Measurements from ENCODE around the gene PRRT1. TPM values are rescaled to one million over a fixed set of nuclear protein-coding genes. Genes with fewer than 3 reads are reported as not detected.

The PRRT1 gene
- total and polyA plus RNA-seq, 5 donors from 2014 or later = 0.13 to 0.55 (median 0.29) TPM; not detected in 1

DNA sequence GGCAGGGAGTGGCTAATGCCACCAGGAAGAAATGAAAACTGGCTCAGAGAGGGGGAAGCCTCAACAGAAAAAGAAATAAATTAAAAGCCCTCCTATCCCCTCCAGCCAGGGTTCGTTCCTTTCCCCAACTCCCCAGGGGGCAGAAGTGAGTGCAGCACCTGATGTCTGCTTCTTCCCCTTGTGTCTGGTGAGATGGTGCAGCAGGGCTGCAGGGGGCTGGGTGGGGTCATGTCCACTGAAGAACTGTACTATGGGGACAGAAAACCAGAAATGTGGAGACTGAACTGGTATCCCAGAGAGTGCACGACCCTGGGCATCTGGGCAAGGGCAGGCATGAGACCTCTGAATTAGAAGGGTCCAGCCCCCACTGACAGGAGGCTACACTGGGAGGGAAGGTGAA lies 16.6 kb upstream of the PRRT1 start:
- Histone ChIP-seq H3K36me3 (ENCODE audit: control insufficient read depth, insufficient read depth, low read length) (peaks cover 16% of the 10 kb centered on the region), H3K4me1 (ENCODE audit: control insufficient read depth, insufficient read depth, low read length, poor library complexity, severe bottlenecking) (no peaks in the 10 kb centered on the region), H3K4me3 (ENCODE audit: low read depth, low read length) (no peak overlapping the region), H3K27me3 (ENCODE audit: control insufficient read depth, insufficient read depth, low read length) (no peaks in the 10 kb centered on the region), H3K27ac (ENCODE audit: insufficient read depth, low read length, poor library complexity, severe bottlenecking) (no peak overlapping the region), H3K9me3 (ENCODE audit: control insufficient read depth in 2 of 2, low read length in 2 of 2) (no peaks in the 10 kb centered on the region)
- Mint-ChIP-seq H3K27ac (peak overlapping the region in 1 of 3 donors; percentile 75), H3K36me3 (peaks cover 35% of the 10 kb centered on the region), H3K27me3 (no peaks in the 10 kb centered on the region), H3K4me1 (peaks cover 0 to 26% (median 9%) of the 10 kb centered on the region in 4 donors), H3K4me3 (no peak overlapping the region), H3K9me3 (no peaks in the 10 kb centered on the region)
- ATAC-seq (ENCODE audit: low read depth in 2 of 2) (no peak), DNase-seq (no peak)

GRCh38 chr6:32167761-32168262 lies 16.1 kb upstream of the PRRT1 start:
- Histone ChIP-seq H3K27me3 (ENCODE audit: control insufficient read depth, insufficient read depth, low read length) (no peaks in the 10 kb centered on the region), H3K4me1 (ENCODE audit: control insufficient read depth, insufficient read depth, low read length, poor library complexity, severe bottlenecking) (no peaks in the 10 kb centered on the region), H3K4me3 (ENCODE audit: low read depth, low read length) (no peak overlapping the region), H3K9me3 (ENCODE audit: control insufficient read depth in 2 of 2, low read length in 2 of 2) (no peaks in the 10 kb centered on the region), H3K36me3 (ENCODE audit: control insufficient read depth, insufficient read depth, low read length) (peaks cover 16% of the 10 kb centered on the region), H3K27ac (ENCODE audit: insufficient read depth, low read length, poor library complexity, severe bottlenecking) (no peak overlapping the region)
- H3K27ac Mint-ChIP-seq = peak overlapping the region in 1 of 3 donors; percentile 87
- H3K9me3 Mint-ChIP-seq = no peaks in the 10 kb centered on the region
- H3K36me3 Mint-ChIP-seq = peaks cover 39% of the 10 kb centered on the region
- DNase-seq (no peak), ATAC-seq (ENCODE audit: low read depth in 2 of 2) (no peak)
- no peaks in the 10 kb centered on the region for H3K27me3 Mint-ChIP-seq
- peaks cover 0 to 23% (median 4%) of the 10 kb centered on the region in 4 donors for H3K4me1 Mint-ChIP-seq
- no peak overlapping the region for H3K4me3 Mint-ChIP-seq

GRCh38 chr6:32167154-32167760 lies 15.5 kb upstream of the PRRT1 start:
- H3K36me3 Mint-ChIP-seq = peaks cover 39% of the 10 kb centered on the region
- no peak overlapping the region for H3K4me3 ChIP-seq (ENCODE audit: low read depth, low read length)
- ATAC-seq (ENCODE audit: low read depth in 2 of 2) (no peak), DNase-seq (no peak)
- no peak overlapping the region for H3K27ac ChIP-seq (ENCODE audit: insufficient read depth, low read length, poor library complexity, severe bottlenecking)
- H3K4me3 Mint-ChIP-seq = no peak overlapping the region
- no peaks in the 10 kb centered on the region for H3K4me1 ChIP-seq (ENCODE audit: control insufficient read depth, insufficient read depth, low read length, poor library complexity, severe bottlenecking)
- no peaks in the 10 kb centered on the region for H3K27me3 Mint-ChIP-seq
- no peaks in the 10 kb centered on the region for H3K27me3 ChIP-seq (ENCODE audit: control insufficient read depth, insufficient read depth, low read length)
- H3K9me3 Mint-ChIP-seq = no peaks in the 10 kb centered on the region
- peaks cover 16% of the 10 kb centered on the region for H3K36me3 ChIP-seq (ENCODE audit: control insufficient read depth, insufficient read depth, low read length)
- H3K27ac Mint-ChIP-seq = peak overlapping the region in 2 of 3 donors; percentile 22 to 87
- no peaks in the 10 kb centered on the region for H3K9me3 ChIP-seq (ENCODE audit: control insufficient read depth in 2 of 2, low read length in 2 of 2)
- peaks cover 0 to 20% (median under 1%) of the 10 kb centered on the region in 4 donors for H3K4me1 Mint-ChIP-seq

DNA sequence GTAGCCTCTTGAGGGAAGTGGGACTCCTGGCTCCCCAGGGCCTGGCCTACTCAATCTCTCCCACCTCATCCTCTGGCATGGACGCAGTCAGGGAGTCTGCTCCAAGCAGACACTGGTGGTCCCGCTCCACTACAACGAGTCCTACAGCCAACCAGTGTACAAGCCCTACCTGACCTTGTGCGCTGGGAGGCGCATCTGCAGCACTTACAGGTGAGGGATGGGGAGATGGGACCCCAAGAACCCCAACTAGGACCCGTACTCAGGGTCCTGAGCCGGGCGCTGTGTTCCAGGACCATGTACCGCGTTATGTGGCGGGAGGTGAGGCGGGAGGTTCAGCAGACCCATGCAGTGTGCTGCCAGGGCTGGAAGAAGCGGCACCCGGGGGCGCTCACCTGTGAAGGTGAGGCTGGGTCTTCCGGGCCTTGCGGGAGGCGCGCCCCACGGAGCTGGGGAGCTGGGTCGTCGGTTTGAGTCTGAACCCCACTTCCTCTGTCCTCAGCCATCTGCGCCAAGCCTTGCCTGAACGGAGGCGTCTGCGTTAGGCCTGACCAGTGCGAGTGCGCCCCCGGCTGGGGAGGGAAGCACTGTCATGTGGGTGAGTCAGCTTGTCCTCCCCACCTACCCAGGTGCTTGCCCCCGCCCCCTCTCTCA lies 14.8 kb upstream of the PRRT1 start:
- Mint-ChIP-seq H3K4me3 (no peak overlapping the region), H3K27ac (no peak overlapping the region), H3K27me3 (no peaks in the 10 kb centered on the region), H3K36me3 (peaks cover 39% of the 10 kb centered on the region), H3K4me1 (peaks cover 0 to 16% (median under 1%) of the 10 kb centered on the region in 4 donors), H3K9me3 (no peaks in the 10 kb centered on the region)
- no peaks in the 10 kb centered on the region for H3K9me3 ChIP-seq (ENCODE audit: control insufficient read depth in 2 of 2, low read length in 2 of 2)
- H3K4me1 ChIP-seq (ENCODE audit: control insufficient read depth, insufficient read depth, low read length, poor library complexity, severe bottlenecking) = no peaks in the 10 kb centered on the region
- ATAC-seq (ENCODE audit: low read depth in 2 of 2) (no peak), DNase-seq (no peak)
- no peak overlapping the region for H3K4me3 ChIP-seq (ENCODE audit: low read depth, low read length)
- H3K27me3 ChIP-seq (ENCODE audit: control insufficient read depth, insufficient read depth, low read length) = no peaks in the 10 kb centered on the region
- H3K27ac ChIP-seq (ENCODE audit: insufficient read depth, low read length, poor library complexity, severe bottlenecking) = no peak overlapping the region
- H3K36me3 ChIP-seq (ENCODE audit: control insufficient read depth, insufficient read depth, low read length) = peaks cover 16% of the 10 kb centered on the region

GRCh38 chr6:32164295-32164694 lies 12.6 kb upstream of the PRRT1 start, which contains the start of gene EGFL8:
Gene EGFL8 (plus strand): TSS chr6:32164595. CDS start chr6:32166166, 1,571 bp downstream.
- Mint-ChIP-seq H3K4me1 (peaks cover 0 to 5% (median under 1%) of the 10 kb centered on the region in 4 donors), H3K27me3 (no peaks in the 10 kb centered on the region), H3K27ac (peak within 1 kb of the TSS in 1 of 3 donors; percentile 80), H3K36me3 (peaks cover 26% of the 10 kb centered on the region), H3K4me3 (no peak within 1 kb of the TSS), H3K9me3 (no peaks in the 10 kb centered on the region)
- no peak for DNase-seq
- Histone ChIP-seq H3K9me3 (ENCODE audit: control insufficient read depth in 2 of 2, low read length in 2 of 2) (no peaks in the 10 kb centered on the region), H3K4me3 (ENCODE audit: low read depth, low read length) (no peak within 1 kb of the TSS), H3K27ac (ENCODE audit: insufficient read depth, low read length, poor library complexity, severe bottlenecking) (no peak within 1 kb of the TSS), H3K27me3 (ENCODE audit: control insufficient read depth, insufficient read depth, low read length) (no peaks in the 10 kb centered on the region), H3K4me1 (ENCODE audit: control insufficient read depth, insufficient read depth, low read length, poor library complexity, severe bottlenecking) (no peaks in the 10 kb centered on the region), H3K36me3 (ENCODE audit: control insufficient read depth, insufficient read depth, low read length) (peaks cover 4% of the 10 kb centered on the region)
- no peak for ATAC-seq (ENCODE audit: low read depth in 2 of 2)

DNA sequence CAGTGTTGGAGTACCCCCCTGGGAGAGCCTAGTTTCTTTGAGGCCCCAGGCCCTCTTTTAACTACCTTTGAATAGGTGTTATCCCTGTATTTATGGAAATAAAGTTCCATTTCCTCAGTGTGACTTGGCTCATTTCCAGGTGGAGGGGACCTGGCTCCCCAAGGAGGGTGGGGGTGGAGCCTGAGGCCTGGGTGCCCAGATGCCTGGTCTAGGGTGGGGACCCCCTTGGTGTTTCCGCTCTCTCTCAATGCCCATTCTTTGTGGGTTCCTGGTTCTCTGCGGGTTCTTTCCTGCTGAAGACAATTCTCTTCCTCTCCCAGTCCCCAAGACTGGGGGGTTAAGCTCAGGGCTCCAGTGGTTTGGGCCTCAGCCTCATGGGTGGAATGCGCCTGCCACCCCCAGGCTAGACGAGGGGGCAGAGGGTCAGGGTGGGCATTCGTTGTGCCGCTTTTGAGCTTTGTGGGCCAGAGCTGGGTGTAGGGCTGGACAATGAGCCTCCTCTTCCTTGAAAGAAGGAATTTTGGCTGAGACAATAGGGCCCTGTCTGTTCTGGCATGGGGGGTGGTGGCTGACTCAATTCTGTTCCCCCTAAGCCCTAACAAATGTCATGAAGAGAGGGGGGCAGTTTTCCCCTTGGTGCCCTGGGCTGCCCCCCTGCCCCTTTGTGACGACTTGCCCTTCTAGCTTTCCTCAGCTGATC lies 12.0 kb upstream of the PRRT1 start:
- H3K36me3 Mint-ChIP-seq = peaks cover 24% of the 10 kb centered on the region
- H3K27ac Mint-ChIP-seq = no peak overlapping the region
- Histone ChIP-seq H3K27me3 (ENCODE audit: control insufficient read depth, insufficient read depth, low read length) (no peaks in the 10 kb centered on the region), H3K9me3 (ENCODE audit: control insufficient read depth in 2 of 2, low read length in 2 of 2) (no peaks in the 10 kb centered on the region), H3K4me3 (ENCODE audit: low read depth, low read length) (no peak overlapping the region), H3K27ac (ENCODE audit: insufficient read depth, low read length, poor library complexity, severe bottlenecking) (no peak overlapping the region), H3K4me1 (ENCODE audit: control insufficient read depth, insufficient read depth, low read length, poor library complexity, severe bottlenecking) (no peaks in the 10 kb centered on the region), H3K36me3 (ENCODE audit: control insufficient read depth, insufficient read depth, low read length) (peaks cover 4% of the 10 kb centered on the region)
- H3K4me1 Mint-ChIP-seq = peaks cover 0 to 3% (median under 1%) of the 10 kb centered on the region in 4 donors
- H3K4me3 Mint-ChIP-seq = no peak overlapping the region
- H3K27me3 Mint-ChIP-seq = no peaks in the 10 kb centered on the region
- H3K9me3 Mint-ChIP-seq = no peaks in the 10 kb centered on the region
- no peak for DNase-seq
- no peak for ATAC-seq (ENCODE audit: low read depth in 2 of 2)

DNA sequence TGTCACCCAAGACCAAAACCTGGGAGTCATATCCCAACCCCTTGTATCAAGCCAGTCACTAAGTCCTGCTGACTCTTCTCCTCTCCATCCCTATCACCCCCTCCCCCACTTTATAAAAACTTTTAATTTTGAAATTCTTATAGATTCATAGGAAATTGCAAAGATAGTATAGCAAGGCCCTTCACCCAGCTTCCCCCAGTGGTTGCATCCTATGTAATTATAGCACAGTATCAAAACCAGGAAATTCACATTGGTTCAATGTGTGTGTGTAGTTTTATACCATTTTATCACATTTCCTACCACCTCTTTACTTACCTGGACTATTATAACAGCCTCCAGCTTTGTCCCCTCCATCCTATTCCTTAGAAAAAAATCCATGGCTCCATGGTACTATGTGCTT lies 6.3 kb upstream of the PRRT1 start:
- no peak overlapping the region for H3K4me3 ChIP-seq (ENCODE audit: low read depth, low read length)
- H3K9me3 ChIP-seq (ENCODE audit: control insufficient read depth in 2 of 2, low read length in 2 of 2) = no peaks in the 10 kb centered on the region
- Mint-ChIP-seq H3K27ac (no peak overlapping the region), H3K36me3 (peaks cover 19% of the 10 kb centered on the region), H3K9me3 (peaks cover 0 to 1% (median 0%) of the 10 kb centered on the region in 7 donors), H3K4me3 (no peak overlapping the region), H3K27me3 (peaks cover under 1% of the 10 kb centered on the region), H3K4me1 (peaks cover 0 to 31% (median 12%) of the 10 kb centered on the region in 4 donors)
- DNase-seq (no peak), ATAC-seq (ENCODE audit: low read depth in 2 of 2) (no peak)
- peaks cover 20% of the 10 kb centered on the region for H3K4me1 ChIP-seq (ENCODE audit: control insufficient read depth, insufficient read depth, low read length, poor library complexity, severe bottlenecking)
- H3K27ac ChIP-seq (ENCODE audit: insufficient read depth, low read length, poor library complexity, severe bottlenecking) = no peak overlapping the region
- H3K27me3 ChIP-seq (ENCODE audit: control insufficient read depth, insufficient read depth, low read length) = no peaks in the 10 kb centered on the region
- peaks cover 7% of the 10 kb centered on the region for H3K36me3 ChIP-seq (ENCODE audit: control insufficient read depth, insufficient read depth, low read length)

All from CD4-positive, CD25-positive, alpha-beta regulatory T cell (primary cell).